IMR-90 (cell line): ENCODE results near the gene MAST3.

ENCODE experiments used
- CEBPB ChIP-seq: IDR thresholded peaks from 2 replicates; pipeline ENCODE4 v1.6.1; 2012; ENCODE audit warnings: low read depth, low read length, improper control_type of control experiment
- FOS ChIP-seq: fragments of 150-350 bp; IDR thresholded peaks from 2 replicates; pipeline ENCODE4 v1.6.1; 2016; ENCODE audit warnings: low read depth, low read length
- MAZ ChIP-seq: IDR thresholded peaks from 2 replicates; pipeline ENCODE4 v1.6.1; 2012; ENCODE audit warnings: low read depth, mild to moderate bottlenecking, low read length, improper control_type of control experiment, moderate library complexity, borderline replicate concordance
- MXI1 ChIP-seq: IDR thresholded peaks from 2 replicates; pipeline ENCODE4 v1.6.1; 2012; ENCODE audit warnings: low read depth, mild to moderate bottlenecking, low read length, moderate library complexity, borderline replicate concordance
- NFE2L2 ChIP-seq: fragments of 150-350 bp; IDR thresholded peaks from 2 replicates; pipeline ENCODE4 v1.6.1; 2016; ENCODE audit warnings: low read depth, mild to moderate bottlenecking, low read length
- POLR2A ChIP-seq: IDR thresholded peaks from 2 replicates; pipeline ENCODE4 v1.6.1; 2012; ENCODE audit warnings: mild to moderate bottlenecking, low read depth, low read length
- RFX5 ChIP-seq: IDR thresholded peaks from 2 replicates; pipeline ENCODE4 v1.8.0; 2012; ENCODE audit warnings: low read depth, mild to moderate bottlenecking, low read length, moderate library complexity
- SMC3 ChIP-seq: fragments of 150-350 bp; IDR thresholded peaks from 2 replicates; pipeline ENCODE4 v1.6.1; 2016; ENCODE audit warnings: low read depth, mild to moderate bottlenecking, antibody characterized with exemption, low read length, moderate library complexity
- USF2 ChIP-seq: fragments of 150-350 bp; IDR thresholded peaks from 2 replicates; pipeline ENCODE4 v1.6.1; 2017; ENCODE audit warnings: mild to moderate bottlenecking, antibody characterized with exemption, low read length, low read depth
- TF ChIP-seq, protein P1 (sequence below): conservative IDR thresholded peaks from 2 replicates; pipeline ENCODE4 v1.5.1; 2012; ENCODE audit warnings: mild to moderate bottlenecking, low read depth, low read length, improper control_type of control experiment

DNA sequence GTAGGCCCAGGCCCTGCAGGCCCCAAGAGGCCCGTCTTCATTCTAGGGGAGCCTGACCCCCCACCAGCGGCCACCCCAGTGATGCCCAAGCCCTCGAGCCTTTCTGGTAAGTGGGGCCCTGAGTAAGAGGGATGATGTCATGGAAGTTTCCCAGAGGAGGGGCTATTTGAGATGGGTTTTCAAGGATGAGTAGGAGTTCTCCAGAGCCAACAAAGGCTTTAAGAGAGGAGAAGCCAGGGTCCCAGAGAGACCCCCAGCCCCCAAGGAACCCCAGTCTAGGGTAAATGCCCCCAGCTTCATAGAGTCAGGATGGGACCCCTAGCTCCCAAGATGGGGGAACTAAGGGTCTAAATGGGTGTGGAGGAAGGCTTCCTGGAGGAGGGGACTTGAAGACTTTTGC, 46.3 kb downstream of the MAST3 start:
- TF ChIP-seq POLR2A, result no peak
- TF ChIP-seq, protein P1, sequence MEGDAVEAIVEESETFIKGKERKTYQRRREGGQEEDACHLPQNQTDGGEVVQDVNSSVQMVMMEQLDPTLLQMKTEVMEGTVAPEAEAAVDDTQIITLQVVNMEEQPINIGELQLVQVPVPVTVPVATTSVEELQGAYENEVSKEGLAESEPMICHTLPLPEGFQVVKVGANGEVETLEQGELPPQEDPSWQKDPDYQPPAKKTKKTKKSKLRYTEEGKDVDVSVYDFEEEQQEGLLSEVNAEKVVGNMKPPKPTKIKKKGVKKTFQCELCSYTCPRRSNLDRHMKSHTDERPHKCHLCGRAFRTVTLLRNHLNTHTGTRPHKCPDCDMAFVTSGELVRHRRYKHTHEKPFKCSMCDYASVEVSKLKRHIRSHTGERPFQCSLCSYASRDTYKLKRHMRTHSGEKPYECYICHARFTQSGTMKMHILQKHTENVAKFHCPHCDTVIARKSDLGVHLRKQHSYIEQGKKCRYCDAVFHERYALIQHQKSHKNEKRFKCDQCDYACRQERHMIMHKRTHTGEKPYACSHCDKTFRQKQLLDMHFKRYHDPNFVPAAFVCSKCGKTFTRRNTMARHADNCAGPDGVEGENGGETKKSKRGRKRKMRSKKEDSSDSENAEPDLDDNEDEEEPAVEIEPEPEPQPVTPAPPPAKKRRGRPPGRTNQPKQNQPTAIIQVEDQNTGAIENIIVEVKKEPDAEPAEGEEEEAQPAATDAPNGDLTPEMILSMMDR, result no peak
- TF ChIP-seq SMC3, result no peak
- no peak for TF ChIP-seq FOS
- no peak for TF ChIP-seq RFX5
- no peak for TF ChIP-seq NFE2L2
- no peak for TF ChIP-seq MXI1
- TF ChIP-seq USF2, result no peak
- no peak for TF ChIP-seq CEBPB
- no peak for TF ChIP-seq MAZ
